Measurements from ENCODE around the gene CHMP5. TPM values are rescaled to one million over a fixed set of nuclear protein-coding genes. Genes with fewer than 3 reads are reported as not detected.

CHMP5 gene
- total RNA-seq, 2 experiments from 2014 or later = 17.4 to 18.6 TPM

DNA sequence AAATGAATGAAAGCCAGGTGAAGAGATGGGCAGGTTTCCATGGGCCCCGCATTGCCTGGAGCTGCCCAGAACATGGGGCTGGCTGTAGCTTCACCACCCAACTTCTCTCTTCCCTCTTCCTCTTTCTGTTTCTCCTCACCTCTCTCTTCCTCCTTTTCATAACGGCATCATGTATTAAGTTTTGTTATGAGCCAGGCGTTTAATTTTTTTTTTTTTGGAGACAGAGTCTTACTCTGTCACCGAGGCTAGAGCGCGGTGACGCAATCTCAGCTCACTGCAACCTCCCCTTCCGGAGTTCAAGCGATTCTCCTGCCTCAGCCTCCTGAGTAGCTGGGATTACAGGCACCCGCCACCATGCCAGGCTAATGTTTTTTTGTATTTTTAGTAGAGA, 37.8 kb upstream of the CHMP5 start:
- TF ChIP-seq, protein P1, sequence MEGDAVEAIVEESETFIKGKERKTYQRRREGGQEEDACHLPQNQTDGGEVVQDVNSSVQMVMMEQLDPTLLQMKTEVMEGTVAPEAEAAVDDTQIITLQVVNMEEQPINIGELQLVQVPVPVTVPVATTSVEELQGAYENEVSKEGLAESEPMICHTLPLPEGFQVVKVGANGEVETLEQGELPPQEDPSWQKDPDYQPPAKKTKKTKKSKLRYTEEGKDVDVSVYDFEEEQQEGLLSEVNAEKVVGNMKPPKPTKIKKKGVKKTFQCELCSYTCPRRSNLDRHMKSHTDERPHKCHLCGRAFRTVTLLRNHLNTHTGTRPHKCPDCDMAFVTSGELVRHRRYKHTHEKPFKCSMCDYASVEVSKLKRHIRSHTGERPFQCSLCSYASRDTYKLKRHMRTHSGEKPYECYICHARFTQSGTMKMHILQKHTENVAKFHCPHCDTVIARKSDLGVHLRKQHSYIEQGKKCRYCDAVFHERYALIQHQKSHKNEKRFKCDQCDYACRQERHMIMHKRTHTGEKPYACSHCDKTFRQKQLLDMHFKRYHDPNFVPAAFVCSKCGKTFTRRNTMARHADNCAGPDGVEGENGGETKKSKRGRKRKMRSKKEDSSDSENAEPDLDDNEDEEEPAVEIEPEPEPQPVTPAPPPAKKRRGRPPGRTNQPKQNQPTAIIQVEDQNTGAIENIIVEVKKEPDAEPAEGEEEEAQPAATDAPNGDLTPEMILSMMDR (IDR thresholded peaks at IDR 0.05) = no peak
- Histone ChIP-seq H3K27ac (ENCODE audit: low read depth in 1 of 2, low read length in 2 of 2) (no peak overlapping the region), H3K36me3 (ENCODE audit: insufficient read depth, low read length) (no peaks in the 10 kb centered on the region), H3K4me1 (ENCODE audit: insufficient read depth, low read length) (peaks cover 3% of the 10 kb centered on the region), H3K4me3 (ENCODE audit: low read length) (no peak overlapping the region), H3K9me3 (ENCODE audit: control insufficient read depth in 1 of 2, insufficient read depth in 1 of 2, low read length in 2 of 2) (no peaks in the 10 kb centered on the region), H3K27me3 (ENCODE audit: control insufficient read depth in 1 of 2, insufficient read depth in 2 of 2, low read length in 2 of 2) (no peaks in the 10 kb centered on the region)
- H3K4me3 Mint-ChIP-seq = no peak overlapping the region
- CTCF ChIA-PET = interaction anchor here (0.9 to 1.6 kb wide), 2 partner anchors 24 to 57 kb away, joined by 3 to 6 read pairs; no protein-coding TSS in a partner anchor
- H3K27ac Mint-ChIP-seq = no peak overlapping the region
- H3K27me3 Mint-ChIP-seq = no peaks in the 10 kb centered on the region
- peaks cover 9% of the 10 kb centered on the region for H3K4me1 Mint-ChIP-seq (ENCODE audit: low read depth)
- H3K36me3 Mint-ChIP-seq (ENCODE audit: low read depth) = no peaks in the 10 kb centered on the region
- POLR2A ChIA-PET = interaction anchor here (1.9 kb wide), 1 partner anchor 202 kb away, joined by 8 read pairs; the partner anchor contains the start of gene DNAJA1
- ATAC-seq (ENCODE audit: poor library complexity) = no peak
- H3K9me3 Mint-ChIP-seq = no peaks in the 10 kb centered on the region
- DNase-seq = peak in 3 of 14 experiments; percentile 19 to 64 (median 56)
- intact Hi-C loops (cut with DNase I, micrococcal nuclease) = loop anchor here (5.0 to 10.0 kb wide), 3 partner anchors 60 to 645 kb away; partner anchors contain the start of gene B4GALT1 (in 1 of the 2)

DNA sequence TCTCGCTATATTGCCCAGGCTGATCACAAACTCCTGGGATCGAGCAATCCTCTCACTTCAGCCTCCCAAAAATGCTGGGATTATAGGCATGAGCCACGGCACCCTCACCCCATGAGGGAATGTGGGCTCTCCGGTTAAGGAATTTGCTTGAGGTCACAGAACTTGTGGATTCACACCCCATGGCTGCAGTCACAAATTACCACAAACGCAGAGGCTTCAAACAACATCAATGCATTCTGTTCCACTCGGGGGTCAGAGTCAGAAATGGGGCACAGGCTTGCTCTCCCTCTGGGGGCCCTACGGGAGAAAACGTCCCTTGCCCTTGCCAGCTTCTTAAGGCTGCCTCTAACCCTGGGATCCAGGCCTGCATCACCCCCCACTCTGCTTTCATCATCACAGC, 37.1 kb upstream of the CHMP5 start:
- ChIA-PET POLR2A (interaction anchor here (1.9 kb wide), 1 partner anchor 202 kb away, joined by 8 read pairs; the partner anchor contains the start of gene DNAJA1), CTCF (no interaction called here)
- TF ChIP-seq, protein P1 (IDR thresholded peaks at IDR 0.05) = no peak
- ATAC-seq (ENCODE audit: poor library complexity) (no peak), DNase-seq (no peak)
- Mint-ChIP-seq H3K27ac (no peak overlapping the region), H3K9me3 (no peaks in the 10 kb centered on the region), H3K4me1 (ENCODE audit: low read depth) (peaks cover 9% of the 10 kb centered on the region), H3K36me3 (ENCODE audit: low read depth) (no peaks in the 10 kb centered on the region), H3K4me3 (no peak overlapping the region), H3K27me3 (no peaks in the 10 kb centered on the region)
- H3K27ac ChIP-seq (ENCODE audit: low read depth in 1 of 2, low read length in 2 of 2) = no peak overlapping the region
- intact Hi-C loops (cut with DNase I, micrococcal nuclease) = loop anchor here (5.0 to 10.0 kb wide), 3 partner anchors 60 to 645 kb away; partner anchors contain the start of gene B4GALT1 (in 1 of the 2)
- no peaks in the 10 kb centered on the region for H3K36me3 ChIP-seq (ENCODE audit: insufficient read depth, low read length)
- H3K9me3 ChIP-seq (ENCODE audit: control insufficient read depth in 1 of 2, insufficient read depth in 1 of 2, low read length in 2 of 2) = no peaks in the 10 kb centered on the region
- H3K4me1 ChIP-seq (ENCODE audit: insufficient read depth, low read length) = peaks cover 3% of the 10 kb centered on the region
- no peaks in the 10 kb centered on the region for H3K27me3 ChIP-seq (ENCODE audit: control insufficient read depth in 1 of 2, insufficient read depth in 2 of 2, low read length in 2 of 2)
- no peak overlapping the region for H3K4me3 ChIP-seq (ENCODE audit: low read length)

DNA sequence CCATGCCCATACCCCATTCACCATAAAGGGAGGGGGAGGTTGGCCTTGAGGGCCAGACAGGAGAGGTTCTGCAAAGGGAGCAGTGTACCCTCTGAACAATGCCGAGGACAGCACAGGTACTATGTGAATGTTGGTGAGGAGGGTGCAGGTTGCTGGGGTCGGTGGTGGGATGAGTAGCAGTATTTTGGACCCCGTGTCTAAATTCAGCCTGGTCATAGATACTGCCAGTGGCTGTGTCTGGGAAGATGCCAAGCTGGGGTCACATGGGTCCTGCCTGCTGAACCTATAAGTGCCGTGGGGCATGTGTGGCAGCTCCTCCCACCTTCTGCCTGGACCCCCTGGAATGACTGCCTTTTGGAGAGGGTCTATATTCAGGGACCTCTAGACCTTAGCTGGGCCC, 36.2 kb upstream of the CHMP5 start:
- no peaks in the 10 kb centered on the region for H3K27me3 Mint-ChIP-seq
- peaks cover 9% of the 10 kb centered on the region for H3K4me1 Mint-ChIP-seq (ENCODE audit: low read depth)
- no peaks in the 10 kb centered on the region for H3K36me3 Mint-ChIP-seq (ENCODE audit: low read depth)
- Histone ChIP-seq H3K36me3 (ENCODE audit: insufficient read depth, low read length) (no peaks in the 10 kb centered on the region), H3K9me3 (ENCODE audit: control insufficient read depth in 1 of 2, insufficient read depth in 1 of 2, low read length in 2 of 2) (no peaks in the 10 kb centered on the region), H3K4me1 (ENCODE audit: insufficient read depth, low read length) (peaks cover 3% of the 10 kb centered on the region), H3K27ac (ENCODE audit: low read depth in 1 of 2, low read length in 2 of 2) (no peak overlapping the region), H3K4me3 (ENCODE audit: low read length) (no peak overlapping the region), H3K27me3 (ENCODE audit: control insufficient read depth in 1 of 2, insufficient read depth in 2 of 2, low read length in 2 of 2) (no peaks in the 10 kb centered on the region)
- no peak overlapping the region for H3K27ac Mint-ChIP-seq
- TF ChIP-seq, protein P1 (IDR thresholded peaks at IDR 0.05) = no peak
- CTCF ChIA-PET = no interaction called here
- H3K9me3 Mint-ChIP-seq = no peaks in the 10 kb centered on the region
- intact Hi-C loops (cut with DNase I, micrococcal nuclease) = loop anchor here (5.0 to 10.0 kb wide), 3 partner anchors 61 to 646 kb away; partner anchors contain the start of gene B4GALT1 (in 1 of the 2)
- DNase-seq (no peak), ATAC-seq (ENCODE audit: poor library complexity) (no peak)
- POLR2A ChIA-PET = no interaction called here
- no peak overlapping the region for H3K4me3 Mint-ChIP-seq

Data from CD4-positive, alpha-beta T cell (primary cell).